RCC 7860 (cell line): ENCODE measurements around the gene TRPV4.

Experiments used
- DNase-seq: peaks from one replicate; pipeline ENCODE4 v3.0.0-alpha.2; 2015; ENCODE audit warnings: low spot score
- FAIRE-seq: peaks from 2 replicates; lab custom pipeline; 2012; peaks lifted over from hg19 to GRCh38; lab: Jason Lieb, UNC

TRPV4 gene

GRCh38 chr12:109743076-109743910 is 89.9 kb downstream of the TRPV4 start:
- no peak for FAIRE-seq

GRCh38 chr12:109741970-109742703 is 91.1 kb downstream of the TRPV4 start:
- FAIRE-seq, result no peak
- no peak for DNase-seq

More at GRCh38 chr12:109743076-109743910, 89.9 kb downstream of the TRPV4 start:
- no peak for DNase-seq

GRCh38 chr12:109741286-109741969 is 91.8 kb downstream of the TRPV4 start:
- no peak for FAIRE-seq

GRCh38 chr12:109740694-109741245 is 92.4 kb downstream of the TRPV4 start:
- DNase-seq (no peak), FAIRE-seq (no peak)

More at GRCh38 chr12:109741286-109741969, 91.8 kb downstream of the TRPV4 start:
- DNase-seq, result no peak

- FAIRE-seq (no peak), DNase-seq (no peak)
Observed at GRCh38 chr12:109739747-109740693, 93.2 kb downstream of the TRPV4 start.

- DNase-seq (no peak), FAIRE-seq (no peak)
Observed at GRCh38 chr12:109738878-109739665, 94.1 kb downstream of the TRPV4 start.

GRCh38 chr12:109738209-109738608 is 95.0 kb downstream of the TRPV4 start:
- DNase-seq, result no peak
- FAIRE-seq, result no peak

- DNase-seq (no peak), FAIRE-seq (peak; percentile 57)
Observed at GRCh38 chr12:109737631-109738030, 95.6 kb downstream of the TRPV4 start.

GRCh38 chr12:109737126-109737525 is 96.1 kb downstream of the TRPV4 start:
- no peak for FAIRE-seq
- no peak for DNase-seq

GRCh38 chr12:109736552-109737108 is 96.6 kb downstream of the TRPV4 start:
- DNase-seq (no peak), FAIRE-seq (no peak)

- FAIRE-seq, result no peak
- no peak for DNase-seq
Observed at GRCh38 chr12:109735825-109736551, 97.2 kb downstream of the TRPV4 start.

- FAIRE-seq, result no peak
- no peak for DNase-seq
Observed at GRCh38 chr12:109735051-109735521, 98.1 kb downstream of the TRPV4 start.

GRCh38 chr12:109734219-109735000 is 98.8 kb downstream of the TRPV4 start:
- DNase-seq, result no peak
- no peak for FAIRE-seq
